ENCODE measurements around the gene ACTN1.

The ACTN1 gene

DNA sequence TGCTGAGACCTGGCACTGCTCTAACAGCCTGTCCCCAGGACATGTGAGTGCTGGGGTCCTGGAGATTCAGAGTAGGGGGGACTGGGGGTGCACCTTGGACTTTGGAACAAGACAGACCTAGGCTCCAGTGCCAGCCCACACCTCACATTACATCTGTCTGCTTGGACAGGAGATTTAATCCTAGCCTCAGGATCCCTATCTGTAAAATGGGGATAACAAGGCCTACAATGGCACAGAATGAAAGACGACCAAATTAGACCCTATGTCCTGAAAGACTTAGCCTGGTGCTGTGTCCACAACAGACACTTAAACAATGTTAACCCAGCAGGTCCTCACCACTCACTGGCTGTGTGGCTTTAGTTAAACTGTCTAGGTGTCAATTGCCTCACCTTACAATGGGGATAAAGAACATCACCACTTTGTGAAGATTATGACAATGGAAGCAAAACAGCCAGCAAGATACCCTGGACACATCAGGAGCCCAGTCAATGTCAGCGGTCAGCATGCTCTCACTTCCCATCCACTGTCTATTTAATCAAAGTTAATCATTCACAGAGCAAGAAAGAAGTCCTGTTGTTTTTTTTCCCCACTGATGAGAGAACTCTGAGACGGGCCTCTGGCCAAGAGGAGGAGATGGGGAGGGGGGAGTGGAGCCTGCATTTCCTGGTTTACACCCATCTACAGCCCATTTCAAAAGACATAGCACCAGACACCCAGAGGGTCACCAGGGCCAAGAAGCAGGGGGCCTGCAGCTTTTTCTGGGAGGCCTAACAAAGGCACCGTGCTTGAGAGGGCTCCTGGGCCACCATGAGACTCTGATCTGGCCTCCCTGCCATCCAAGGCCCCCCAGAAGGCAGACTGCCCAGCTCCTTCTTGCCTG, 40.6 kb downstream of the ACTN1 start:
- H3K36me3 ChIP-seq (ENCODE audit: insufficient read depth), result no peaks in the 10 kb centered on the region
- no peaks in the 10 kb centered on the region; the same call in 1 of the 2 replicates for H3K79me2 ChIP-seq (ENCODE audit: insufficient read depth, low read depth)
- H4K20me1 ChIP-seq (ENCODE audit: insufficient read depth), result no peaks in the 10 kb centered on the region
- H3K27ac ChIP-seq, result no peak overlapping the region
- TF ChIP-seq, protein P1, sequence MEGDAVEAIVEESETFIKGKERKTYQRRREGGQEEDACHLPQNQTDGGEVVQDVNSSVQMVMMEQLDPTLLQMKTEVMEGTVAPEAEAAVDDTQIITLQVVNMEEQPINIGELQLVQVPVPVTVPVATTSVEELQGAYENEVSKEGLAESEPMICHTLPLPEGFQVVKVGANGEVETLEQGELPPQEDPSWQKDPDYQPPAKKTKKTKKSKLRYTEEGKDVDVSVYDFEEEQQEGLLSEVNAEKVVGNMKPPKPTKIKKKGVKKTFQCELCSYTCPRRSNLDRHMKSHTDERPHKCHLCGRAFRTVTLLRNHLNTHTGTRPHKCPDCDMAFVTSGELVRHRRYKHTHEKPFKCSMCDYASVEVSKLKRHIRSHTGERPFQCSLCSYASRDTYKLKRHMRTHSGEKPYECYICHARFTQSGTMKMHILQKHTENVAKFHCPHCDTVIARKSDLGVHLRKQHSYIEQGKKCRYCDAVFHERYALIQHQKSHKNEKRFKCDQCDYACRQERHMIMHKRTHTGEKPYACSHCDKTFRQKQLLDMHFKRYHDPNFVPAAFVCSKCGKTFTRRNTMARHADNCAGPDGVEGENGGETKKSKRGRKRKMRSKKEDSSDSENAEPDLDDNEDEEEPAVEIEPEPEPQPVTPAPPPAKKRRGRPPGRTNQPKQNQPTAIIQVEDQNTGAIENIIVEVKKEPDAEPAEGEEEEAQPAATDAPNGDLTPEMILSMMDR (conservative IDR thresholded peaks at IDR 0.05; ENCODE audit: low read depth, low read length), result no peak
- H3K9ac ChIP-seq, result no peak overlapping the region
- no peaks in the 10 kb centered on the region for H3K27me3 ChIP-seq (ENCODE audit: insufficient read depth, low read depth)
- no peak overlapping the region for H3K4me3 ChIP-seq (IDR thresholded peaks at IDR 0.05; ENCODE audit: insufficient read depth, low read depth, low read length)
- peaks cover 8% of the 10 kb centered on the region for H3K4me1 ChIP-seq (ENCODE audit: low read depth, poor library complexity, severe bottlenecking)
- no peak overlapping the region for H3K4me2 ChIP-seq
- H2AFZ ChIP-seq (ENCODE audit: low read depth), result no peak overlapping the region

DNA sequence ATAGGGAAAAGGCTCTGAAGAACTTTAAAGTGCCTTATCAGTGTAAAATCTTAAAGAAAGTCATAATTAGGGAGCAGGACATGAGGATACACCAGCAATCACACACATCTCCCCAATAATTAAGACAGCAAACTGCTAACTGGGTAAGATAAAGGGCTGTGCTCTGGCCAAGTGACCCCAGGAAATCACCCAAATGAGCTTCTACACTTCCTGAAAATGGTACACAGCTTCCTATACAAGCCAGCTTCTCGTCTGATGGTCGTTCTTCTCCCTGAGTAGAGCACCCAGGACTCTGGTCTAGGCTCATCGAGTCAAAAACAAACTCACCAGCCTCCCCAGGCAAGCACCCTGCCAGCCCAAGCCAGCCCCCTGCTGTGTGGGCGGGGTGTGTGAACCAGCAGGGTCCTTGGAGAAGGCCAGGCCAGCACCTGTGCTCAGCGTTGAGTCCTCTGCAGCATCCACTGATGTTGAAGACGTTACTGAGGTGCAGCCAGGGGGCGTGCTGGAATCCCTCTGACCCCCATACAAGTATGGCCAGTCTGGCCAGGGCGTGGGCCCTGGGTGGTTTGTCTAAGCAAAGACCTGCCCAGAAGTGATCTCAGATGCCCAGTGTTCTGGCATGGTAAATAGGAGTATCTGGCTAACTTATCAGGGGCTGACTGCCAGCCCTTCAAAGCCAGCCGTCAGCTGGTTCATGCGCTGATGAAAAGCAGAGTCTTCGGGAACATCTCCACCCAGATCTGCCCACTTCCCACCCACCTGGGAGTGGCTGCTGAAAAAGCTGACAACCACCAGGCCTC, 41.4 kb downstream of the ACTN1 start:
- Histone ChIP-seq H3K4me1 (ENCODE audit: low read depth, poor library complexity, severe bottlenecking) (peaks cover 8% of the 10 kb centered on the region), H2AFZ (ENCODE audit: low read depth) (no peak overlapping the region), H3K79me2 (ENCODE audit: insufficient read depth, low read depth) (no peaks in the 10 kb centered on the region; the same call in 1 of the 2 replicates), H3K4me3 (IDR thresholded peaks at IDR 0.05; ENCODE audit: insufficient read depth, low read depth, low read length) (no peak overlapping the region), H3K27ac (no peak overlapping the region), H4K20me1 (ENCODE audit: insufficient read depth) (no peaks in the 10 kb centered on the region), H3K27me3 (ENCODE audit: insufficient read depth, low read depth) (no peaks in the 10 kb centered on the region), H3K36me3 (ENCODE audit: insufficient read depth) (no peaks in the 10 kb centered on the region), H3K4me2 (no peak overlapping the region), H3K9ac (no peak overlapping the region)
- TF ChIP-seq, protein P1 (conservative IDR thresholded peaks at IDR 0.05; ENCODE audit: low read depth, low read length), result no peak

DNA sequence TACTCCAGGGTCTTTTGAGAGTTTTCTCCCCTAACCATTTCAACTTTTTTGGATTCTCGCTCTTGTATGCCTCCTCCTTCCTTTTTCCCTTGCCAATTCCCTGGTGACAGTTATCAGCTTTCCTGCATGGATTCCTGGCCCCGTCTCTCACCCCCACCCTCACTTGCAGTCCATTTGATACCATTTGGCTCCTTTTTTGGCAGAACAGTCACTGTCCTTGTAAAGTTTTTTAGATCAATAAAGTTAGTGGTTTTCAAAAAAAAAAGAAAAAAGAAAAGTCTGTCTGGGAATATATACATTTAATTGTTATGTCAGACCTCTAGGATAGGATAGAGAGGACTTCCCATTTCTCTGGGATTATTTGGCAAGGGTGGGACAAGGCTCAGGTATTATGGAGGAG, 42.1 kb downstream of the ACTN1 start:
- H3K4me1 ChIP-seq (ENCODE audit: low read depth, poor library complexity, severe bottlenecking), result peaks cover 8% of the 10 kb centered on the region
- H3K79me2 ChIP-seq (ENCODE audit: insufficient read depth, low read depth), result no peaks in the 10 kb centered on the region; the same call in 1 of the 2 replicates
- H4K20me1 ChIP-seq (ENCODE audit: insufficient read depth), result no peaks in the 10 kb centered on the region
- H3K9ac ChIP-seq, result no peak overlapping the region
- H3K36me3 ChIP-seq (ENCODE audit: insufficient read depth), result no peaks in the 10 kb centered on the region
- no peak overlapping the region for H3K27ac ChIP-seq
- TF ChIP-seq, protein P1 (conservative IDR thresholded peaks at IDR 0.05; ENCODE audit: low read depth, low read length), result no peak
- no peak overlapping the region for H2AFZ ChIP-seq (ENCODE audit: low read depth)
- no peak overlapping the region for H3K4me3 ChIP-seq (IDR thresholded peaks at IDR 0.05; ENCODE audit: insufficient read depth, low read depth, low read length)
- H3K4me2 ChIP-seq, result no peak overlapping the region
- H3K27me3 ChIP-seq (ENCODE audit: insufficient read depth, low read depth), result no peaks in the 10 kb centered on the region

DNA sequence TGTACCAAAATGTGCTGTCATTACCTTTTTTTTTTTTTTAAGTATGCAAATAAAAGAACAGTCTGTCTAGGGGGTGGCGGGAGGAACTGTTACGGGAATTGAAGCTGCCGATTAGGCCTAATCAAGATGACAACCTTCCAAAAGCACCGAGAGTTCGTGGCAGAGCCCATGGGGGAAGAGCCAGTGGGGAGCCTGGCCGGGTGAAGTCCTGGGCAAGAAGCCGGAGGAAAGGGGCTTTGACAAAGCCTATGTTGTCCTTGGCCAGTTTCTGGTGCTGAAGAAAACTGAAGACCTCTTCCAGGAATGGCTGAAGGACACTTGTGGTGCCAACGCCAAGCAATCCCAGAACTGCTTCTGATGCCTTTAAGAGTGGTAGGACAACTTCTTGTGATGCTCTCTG, 42.6 kb downstream of the ACTN1 start:
- no peak overlapping the region for H3K4me3 ChIP-seq (IDR thresholded peaks at IDR 0.05; ENCODE audit: insufficient read depth, low read depth, low read length)
- TF ChIP-seq, protein P1 (conservative IDR thresholded peaks at IDR 0.05; ENCODE audit: low read depth, low read length), result no peak
- no peaks in the 10 kb centered on the region for H3K36me3 ChIP-seq (ENCODE audit: insufficient read depth)
- H3K79me2 ChIP-seq (ENCODE audit: insufficient read depth, low read depth), result no peaks in the 10 kb centered on the region; the same call in 1 of the 2 replicates
- no peak overlapping the region for H2AFZ ChIP-seq (ENCODE audit: low read depth)
- H3K4me2 ChIP-seq, result no peak overlapping the region
- H3K27ac ChIP-seq, result no peak overlapping the region
- no peaks in the 10 kb centered on the region for H4K20me1 ChIP-seq (ENCODE audit: insufficient read depth)
- H3K4me1 ChIP-seq (ENCODE audit: low read depth, poor library complexity, severe bottlenecking), result peaks cover 8% of the 10 kb centered on the region
- H3K27me3 ChIP-seq (ENCODE audit: insufficient read depth, low read depth), result no peaks in the 10 kb centered on the region
- no peak overlapping the region for H3K9ac ChIP-seq

Measured in KMS-11 (cell line).